ENCODE results near the gene SDF4.

- TF ChIP-seq CTCF (IDR thresholded peaks at IDR 0.05; ENCODE audit: borderline replicate concordance, extremely low read depth, low read length, poor library complexity, severe bottlenecking), result no peak
- no peak for TF ChIP-seq EZH2 (IDR thresholded peaks at IDR 0.05; ENCODE audit: borderline replicate concordance, low read depth, low read length, severe bottlenecking)
Observed at GRCh38 chr1:1253972-1254666, 22.3 kb upstream of the SDF4 start.

All from DND-41 (cell line).